GM21390 (cell line): ENCODE results near the gene SMIM33.
"Not testable (repeated sequence)": the region's sequence is repeated elsewhere in the genome, so short reads cannot be mapped to it uniquely, and the experiment has no call there.

Experiments
- ATAC-seq: cut with Tn5 transposase; IDR thresholded peaks from one replicate; pipeline ENCODE4 v1.9.1; 2021; ENCODE audit not compliant: unreplicated experiment

Gene SMIM33

GRCh38 chr5:139481580-139482049 is 10.8 kb downstream of the SMIM33 start:
- peak; percentile 31 for ATAC-seq

GRCh38 chr5:139482050-139482889 is 11.5 kb downstream of the SMIM33 start, which contains the start of gene STING1:
TSS of gene STING1 (minus strand) at chr5:139482758. CDS start at chr5:139481704, 1,054 bp downstream.
- peak; percentile 59 for ATAC-seq

- ATAC-seq, result not testable (repeated sequence)
Measured at GRCh38 chr5:139482890-139483208, 12.0 kb downstream of the SMIM33 start.

- ATAC-seq, result no peak
Measured at GRCh38 chr5:139486201-139486600, 15.4 kb downstream of the SMIM33 start.

GRCh38 chr5:139488260-139488659 is 17.5 kb downstream of the SMIM33 start:
- ATAC-seq, result no peak

- no peak for ATAC-seq
Measured at GRCh38 chr5:139492700-139493192, 21.9 kb downstream of the SMIM33 start.

GRCh38 chr5:139494256-139494655 is 23.5 kb downstream of the SMIM33 start:
- no peak for ATAC-seq

GRCh38 chr5:139494832-139495231 is 24.0 kb downstream of the SMIM33 start:
- ATAC-seq, result no peak

GRCh38 chr5:139495638-139496435 is 25.0 kb downstream of the SMIM33 start:
- no peak for ATAC-seq

- no peak for ATAC-seq
Measured at GRCh38 chr5:139501381-139501780, 30.6 kb downstream of the SMIM33 start.

- ATAC-seq, result not testable (repeated sequence)
Measured at GRCh38 chr5:139503036-139503817, 32.4 kb downstream of the SMIM33 start.

GRCh38 chr5:139503879-139504278 is 33.1 kb downstream of the SMIM33 start:
- not testable (repeated sequence) for ATAC-seq

- not testable (repeated sequence) for ATAC-seq
Measured at GRCh38 chr5:139504722-139505121, 33.9 kb downstream of the SMIM33 start.

- ATAC-seq, result no peak
Measured at GRCh38 chr5:139512786-139513390, 42.1 kb downstream of the SMIM33 start.

- ATAC-seq, result peak; percentile 55
Measured at GRCh38 chr5:139513434-139513833, 42.6 kb downstream of the SMIM33 start.

- ATAC-seq, result no peak
Measured at GRCh38 chr5:139513852-139514485, 43.2 kb downstream of the SMIM33 start.

- no peak for ATAC-seq
Measured at GRCh38 chr5:139514486-139514856, 43.7 kb downstream of the SMIM33 start.

GRCh38 chr5:139517683-139518564 is 47.1 kb downstream of the SMIM33 start:
- peak; percentile 88 for ATAC-seq
